ENCODE measurements around the gene BIN1. TPM values are rescaled to one million over a fixed set of nuclear protein-coding genes. Genes with fewer than 3 reads are reported as not detected.

BIN1 gene
- total RNA-seq, 2 donors from 2014 or later, result 34.3 to 37.2 TPM

DNA sequence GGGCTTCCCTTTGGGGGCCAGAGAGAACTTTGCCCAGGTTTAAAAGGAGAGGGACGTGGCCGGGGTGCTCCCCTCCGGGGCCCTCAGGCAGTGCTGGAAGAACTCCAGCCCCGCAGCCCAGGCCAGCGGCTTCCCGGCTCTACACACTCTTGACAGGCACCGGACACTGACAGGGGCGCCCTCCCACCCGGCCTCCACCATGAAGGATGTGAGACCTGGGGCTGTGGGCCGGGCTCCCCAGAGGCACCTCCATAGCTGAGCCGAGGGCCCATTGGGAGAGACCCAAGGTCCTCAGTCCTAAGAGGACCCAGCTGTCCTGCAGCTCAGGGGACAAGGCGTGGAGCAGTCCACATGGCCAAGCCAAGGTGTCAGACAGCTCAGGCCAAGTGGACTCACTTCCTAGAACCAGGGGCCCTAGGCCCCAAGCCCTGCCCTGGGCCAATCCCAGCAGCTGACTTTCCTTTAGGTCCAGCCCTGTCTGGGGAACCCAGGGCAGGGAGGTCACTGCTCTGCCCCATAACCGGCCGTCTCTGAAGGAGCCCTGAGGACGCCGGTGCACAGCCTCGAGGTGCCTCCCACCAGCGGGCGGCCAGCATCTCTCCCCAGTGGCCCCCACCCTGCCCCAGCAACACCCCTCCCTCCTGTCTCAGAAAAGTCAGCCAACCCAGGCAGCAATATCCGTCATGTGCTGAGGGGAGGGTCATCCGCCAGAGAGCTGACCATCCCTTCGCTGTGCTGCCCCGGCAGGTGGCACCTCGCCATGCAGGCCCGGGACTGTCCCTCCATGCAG, 51.8 kb downstream of the BIN1 start:
- no peak for DNase-seq
- no peak for ATAC-seq
- intact Hi-C loops (cut with DNase I, micrococcal nuclease), result no loop called here

GRCh38 chr2:127054604-127054930, 52.4 kb downstream of the BIN1 start:
- intact Hi-C loops (cut with DNase I, micrococcal nuclease), result no loop called here
- ATAC-seq (no peak), DNase-seq (no peak)

DNA sequence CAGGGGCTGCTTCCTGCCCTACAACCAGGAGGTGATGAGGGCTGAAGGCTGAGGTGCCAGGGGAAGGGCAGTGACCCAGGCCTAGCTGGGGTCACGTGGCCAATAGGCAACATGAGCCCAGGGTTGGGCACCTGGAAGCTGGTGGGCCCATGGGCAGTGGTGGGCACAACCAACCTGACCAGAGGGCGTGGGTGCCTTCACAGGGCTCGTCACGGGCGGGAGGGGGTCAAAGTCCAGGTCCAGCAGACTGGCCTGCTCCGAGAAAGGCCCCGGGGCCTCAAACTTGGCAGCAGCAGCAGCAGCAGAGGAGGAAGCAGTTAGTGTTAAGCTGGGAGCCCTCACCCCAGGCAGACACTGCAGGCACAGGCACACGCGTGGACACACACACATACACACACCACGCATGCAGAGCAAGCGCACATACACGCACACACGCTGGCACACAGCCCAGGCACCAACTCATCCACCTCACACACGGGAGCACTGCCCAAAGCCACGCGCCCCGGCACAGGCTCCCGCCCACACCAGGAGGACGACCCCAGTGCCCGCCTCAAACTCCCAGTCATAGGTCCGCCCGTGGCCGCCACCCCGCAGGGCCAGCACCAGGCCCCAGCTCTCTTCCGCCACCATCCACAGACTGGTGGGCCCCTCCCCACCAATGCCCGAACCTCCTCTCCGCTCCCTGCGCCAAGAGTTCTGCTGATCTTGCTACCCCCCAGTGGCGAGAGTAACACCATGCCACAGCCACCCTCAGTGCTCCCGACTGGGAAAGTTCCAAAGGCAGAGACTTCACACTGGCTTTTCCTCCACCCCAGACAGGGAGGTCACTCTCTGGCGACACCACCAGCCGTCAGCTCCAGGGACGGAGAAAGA, 53.0 kb downstream of the BIN1 start:
- ATAC-seq (peak; percentile 68), DNase-seq (peak; percentile 53 to 55)
- intact Hi-C loops (cut with DNase I, micrococcal nuclease), result no loop called here

DNA sequence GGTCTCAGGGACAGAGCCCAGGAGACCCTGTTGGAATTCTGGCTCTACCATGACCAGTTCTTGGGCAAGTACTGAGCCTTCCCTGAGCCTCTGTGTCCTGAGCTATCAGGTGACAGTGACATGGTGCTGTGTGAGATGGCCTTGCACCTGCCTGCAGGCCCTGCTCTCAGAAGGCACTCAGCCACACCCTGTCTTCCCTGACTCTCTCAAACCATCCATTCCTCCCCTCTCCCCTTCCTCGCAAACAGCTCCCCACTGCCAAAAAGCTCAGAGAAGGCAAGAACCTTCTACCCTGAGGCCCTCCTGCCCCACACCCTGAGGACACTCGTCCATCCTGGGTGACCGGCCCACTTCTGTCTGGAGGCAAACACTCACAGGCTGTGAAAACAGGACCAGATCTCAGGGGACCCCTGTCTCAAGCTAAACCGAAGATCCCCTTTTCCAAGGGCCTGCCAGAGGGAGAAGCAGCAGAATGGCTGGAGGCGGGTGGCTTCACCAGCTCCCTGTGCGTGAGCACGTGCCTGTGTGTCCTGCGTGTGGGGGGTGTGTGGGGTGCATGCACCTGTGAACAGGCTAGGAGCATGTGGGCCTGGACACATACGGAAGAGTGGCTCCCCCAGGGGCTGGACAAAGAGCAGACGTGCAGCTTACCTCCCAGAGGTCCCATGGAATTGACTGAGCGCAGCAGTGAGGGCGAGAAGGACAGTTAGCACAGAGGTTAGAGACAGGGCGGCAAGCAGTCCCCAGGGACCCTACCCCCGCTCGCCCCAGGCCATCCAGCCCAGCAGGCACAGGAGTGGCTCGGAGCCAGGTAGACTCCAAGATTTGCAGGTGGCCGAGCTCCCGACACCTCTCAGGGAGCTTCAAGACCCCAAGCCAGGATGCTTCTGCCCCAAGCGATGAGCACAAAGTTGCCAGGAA, 53.9 kb downstream of the BIN1 start:
- DNase-seq, result no peak
- intact Hi-C loops (cut with DNase I, micrococcal nuclease), result no loop called here
- no peak for ATAC-seq

DNA sequence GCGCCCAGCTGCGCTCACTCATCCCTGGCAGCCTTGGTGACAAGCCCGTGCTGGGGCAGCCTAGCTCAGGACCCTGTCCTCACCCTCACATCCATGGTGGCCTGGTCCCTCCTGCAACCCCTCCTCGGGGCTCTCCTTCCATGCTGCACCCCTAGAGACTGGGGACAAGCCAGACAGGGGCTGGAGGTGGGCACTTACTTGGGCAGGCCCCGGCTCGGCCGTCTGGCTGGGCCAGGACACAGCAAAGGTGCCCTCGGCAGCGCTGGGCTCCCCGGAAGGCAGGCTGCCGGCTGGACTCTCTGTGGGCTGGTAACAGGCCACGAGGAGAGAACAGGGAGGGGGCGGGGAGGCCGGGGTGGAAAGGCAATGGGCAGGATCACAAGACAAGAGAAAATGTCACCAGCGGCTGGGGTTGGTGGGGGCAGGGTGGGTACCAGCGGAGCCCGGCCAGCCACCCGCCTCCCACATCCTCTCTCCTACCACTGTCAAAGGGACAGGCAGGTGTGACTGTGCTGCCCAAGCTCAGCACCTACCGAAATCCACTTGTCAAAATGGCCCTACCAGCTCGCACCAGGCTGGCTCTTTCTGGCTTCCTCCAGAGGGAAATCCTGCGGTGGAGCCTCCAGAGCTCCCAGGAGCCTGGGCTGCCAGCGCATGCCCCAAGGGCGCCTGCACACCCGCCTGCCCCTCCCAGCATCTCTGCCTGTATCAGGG, 54.7 kb downstream of the BIN1 start:
- intact Hi-C loops (cut with DNase I, micrococcal nuclease), result no loop called here
- DNase-seq (no peak), ATAC-seq (no peak)

GRCh38 chr2:127051116-127052056, 55.6 kb downstream of the BIN1 start:
- ATAC-seq, result no peak
- intact Hi-C loops (cut with DNase I, micrococcal nuclease), result no loop called here
- peak in 1 of 2 donors; percentile 21 for DNase-seq

- intact Hi-C loops (cut with DNase I, micrococcal nuclease), result no loop called here
- no peak for ATAC-seq
- peak in 1 of 2 donors; percentile 22 for DNase-seq
These were observed 56.2 kb downstream of the BIN1 start for GRCh38 chr2:127050803-127051115.

DNA sequence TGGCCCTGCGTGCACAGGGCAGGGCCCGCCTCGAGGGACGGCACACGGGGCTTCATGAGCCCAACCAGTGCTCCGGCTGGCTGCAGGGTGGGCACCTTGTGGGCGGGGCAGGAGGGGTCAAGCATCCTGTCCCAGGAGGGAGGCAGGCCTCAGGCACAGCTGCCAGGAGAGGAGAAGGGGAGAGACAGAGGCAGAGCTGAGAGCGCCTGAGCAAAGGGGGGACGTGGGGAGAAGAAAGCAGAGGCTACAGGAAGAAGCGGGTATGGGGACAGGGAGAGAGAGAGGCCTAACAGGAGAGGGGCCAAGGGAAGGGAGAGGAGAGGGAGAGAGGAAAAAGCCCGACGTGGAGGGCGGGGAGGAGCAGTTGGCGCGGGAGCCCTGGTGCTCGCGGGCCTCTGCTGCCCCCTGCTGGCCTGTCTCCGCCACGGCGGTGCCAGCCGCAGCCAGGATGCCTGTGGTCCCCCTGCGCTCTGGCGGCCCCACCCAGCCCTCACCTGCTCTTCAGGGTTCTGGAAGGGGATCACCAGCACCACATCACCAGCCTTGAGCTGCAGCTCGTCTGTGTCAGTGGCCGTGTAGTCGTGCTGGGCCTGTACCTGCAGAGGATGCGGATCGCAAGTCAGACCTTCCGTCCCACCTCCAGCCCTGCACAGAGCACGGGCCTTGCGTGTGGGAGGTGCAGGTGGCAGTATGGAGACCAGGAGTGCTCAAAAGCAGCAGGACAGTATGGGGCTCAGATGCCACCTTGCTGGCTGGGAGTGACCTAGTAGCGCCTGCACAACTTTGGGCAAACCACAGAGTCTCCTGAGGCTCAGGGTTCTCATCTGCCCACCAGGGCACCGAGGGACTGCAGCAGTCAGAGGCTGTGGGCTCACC, 56.8 kb downstream of the BIN1 start:
- ATAC-seq (peak; percentile 53), DNase-seq (peak; percentile 41 to 74)
- intact Hi-C loops (cut with DNase I, micrococcal nuclease), result no loop called here

DNA sequence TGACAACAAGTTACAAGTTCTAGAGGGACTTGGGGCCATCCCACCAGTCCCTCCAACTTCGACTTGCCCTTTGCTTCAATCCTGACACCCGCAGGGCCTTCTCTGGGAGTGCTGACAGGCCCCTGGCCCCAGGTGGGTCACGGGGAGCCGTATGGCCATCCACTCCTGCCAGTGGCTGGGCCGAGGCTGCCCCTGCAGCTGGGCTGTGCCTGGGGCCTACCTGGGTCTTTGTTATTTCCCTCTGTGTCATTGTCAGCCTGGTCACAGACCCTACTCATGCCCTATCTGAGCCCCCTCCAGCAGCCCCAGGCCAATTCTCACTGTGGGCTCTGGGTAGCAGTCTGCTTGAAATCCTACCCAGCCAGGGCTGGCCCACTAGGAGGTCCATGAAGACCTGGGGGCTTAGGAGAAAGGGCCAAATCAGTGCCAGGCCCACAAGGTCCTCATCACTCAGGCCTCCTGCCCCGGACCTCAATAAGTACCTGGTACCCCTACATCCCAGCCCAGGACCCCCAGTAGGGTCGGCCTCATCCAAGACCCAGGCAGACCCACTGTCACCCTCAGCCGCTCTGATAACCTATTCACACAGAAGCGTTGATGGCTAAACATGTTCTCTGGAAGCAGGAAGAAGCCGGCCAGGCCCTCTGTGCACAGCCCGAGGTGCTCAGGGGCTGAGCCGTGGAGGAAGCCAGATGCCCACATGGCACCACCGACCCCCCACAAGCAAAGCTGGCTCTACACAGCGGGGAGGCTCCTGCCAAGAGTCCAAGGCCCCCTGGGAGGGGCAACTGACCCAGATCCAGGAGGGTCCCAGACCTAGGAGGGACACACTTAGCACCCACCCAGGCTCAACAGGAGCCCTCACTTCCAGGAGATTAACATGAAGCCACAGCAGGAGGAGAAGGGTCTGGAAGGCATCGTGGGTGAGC, 57.7 kb downstream of the BIN1 start:
- peak in 1 of 2 donors; percentile 20 for DNase-seq
- no peak for ATAC-seq
- intact Hi-C loops (cut with DNase I, micrococcal nuclease), result no loop called here

DNA sequence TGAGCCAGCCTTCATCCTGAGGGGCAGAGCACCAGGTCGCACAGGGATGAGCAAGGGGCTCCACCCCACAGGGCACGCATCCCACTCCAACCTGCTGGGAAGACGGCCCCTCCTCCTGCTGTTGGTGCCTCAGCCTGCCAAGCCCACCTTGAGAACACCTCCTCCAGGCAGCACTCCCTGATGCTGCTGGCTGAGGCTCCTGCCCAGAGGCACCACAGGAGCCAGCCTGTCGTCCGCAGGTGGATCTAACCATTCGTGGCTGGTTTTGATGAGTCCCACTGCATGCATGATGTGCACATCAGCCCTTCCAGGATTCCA, 58.4 kb downstream of the BIN1 start:
- intact Hi-C loops (cut with DNase I, micrococcal nuclease), result no loop called here
- DNase-seq (peak in 1 of 2 donors; percentile 11), ATAC-seq (no peak)

DNA sequence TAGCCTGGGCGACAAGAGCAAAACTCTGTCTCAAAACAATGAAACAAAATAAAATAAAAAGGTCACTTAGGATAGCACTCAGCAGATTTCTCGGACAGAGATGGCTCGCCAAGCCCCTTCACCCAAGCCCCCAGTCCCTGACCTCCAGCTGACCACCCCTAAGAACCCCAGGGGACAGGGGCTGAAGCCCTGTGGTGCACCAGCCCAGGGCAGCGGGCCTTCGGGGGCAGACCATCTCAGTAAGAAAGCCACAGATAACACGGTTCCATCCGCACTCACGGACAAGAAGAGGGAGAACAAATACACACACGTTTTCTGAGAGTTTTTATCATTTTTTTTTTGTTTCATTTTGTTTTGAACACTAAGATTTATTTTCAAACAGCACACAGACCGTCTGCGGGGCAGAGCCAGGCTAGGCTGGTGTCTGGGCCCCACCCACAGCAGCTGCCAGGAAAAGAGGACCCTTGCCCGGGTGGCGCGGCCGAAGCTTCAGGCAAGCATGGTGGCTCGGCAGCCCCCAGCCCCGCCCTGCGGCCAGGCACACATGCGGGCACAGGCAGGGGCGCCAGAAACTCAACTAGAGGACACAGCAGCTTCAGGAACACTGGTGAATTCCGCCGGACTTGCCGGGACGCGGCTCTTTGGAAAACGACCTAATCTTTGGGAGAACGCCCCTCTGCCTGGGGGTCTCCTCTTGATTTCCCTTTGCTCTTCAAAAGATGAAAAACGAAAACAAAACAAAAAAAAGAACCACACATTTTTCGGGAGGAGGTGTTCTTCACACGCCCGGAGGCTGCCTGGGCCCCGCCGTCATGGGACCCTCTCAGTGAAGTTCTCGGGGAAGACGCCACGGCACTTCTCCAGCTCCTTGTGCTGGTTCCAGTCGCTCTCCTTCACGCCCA, 59.0 kb downstream of the BIN1 start:
- intact Hi-C loops (cut with DNase I, micrococcal nuclease), result no loop called here
- DNase-seq (peak in 1 of 2 donors; percentile 10), ATAC-seq (no peak)

GRCh38 chr2:127047054-127047453, 59.9 kb downstream of the BIN1 start:
- intact Hi-C loops (cut with DNase I, micrococcal nuclease), result no loop called here
- DNase-seq (peak in 1 of 2 donors; percentile 17), ATAC-seq (no peak)

DNA sequence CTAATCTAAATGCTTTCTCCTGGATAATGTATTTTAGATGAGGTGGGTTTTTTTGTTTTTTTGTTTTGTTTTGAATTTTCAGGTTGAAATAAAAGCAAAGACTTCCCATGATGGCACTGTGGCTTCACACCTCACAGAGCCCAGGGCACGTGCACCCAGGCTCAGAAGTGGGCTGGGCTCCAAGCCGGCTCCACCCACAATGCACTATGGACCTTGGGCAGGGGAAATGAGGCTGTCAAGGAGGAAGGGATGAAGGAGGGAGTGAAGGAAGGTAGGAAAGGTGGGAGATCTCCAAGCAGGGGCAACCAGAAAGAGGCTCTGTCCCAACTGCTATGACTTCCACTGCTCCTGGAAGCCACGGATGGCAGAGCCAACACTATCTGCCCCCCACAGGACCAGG, 60.4 kb downstream of the BIN1 start:
- ATAC-seq (peak; percentile 37), DNase-seq (peak in 1 of 2 donors; percentile 19)
- intact Hi-C loops (cut with DNase I, micrococcal nuclease), result no loop called here

DNA sequence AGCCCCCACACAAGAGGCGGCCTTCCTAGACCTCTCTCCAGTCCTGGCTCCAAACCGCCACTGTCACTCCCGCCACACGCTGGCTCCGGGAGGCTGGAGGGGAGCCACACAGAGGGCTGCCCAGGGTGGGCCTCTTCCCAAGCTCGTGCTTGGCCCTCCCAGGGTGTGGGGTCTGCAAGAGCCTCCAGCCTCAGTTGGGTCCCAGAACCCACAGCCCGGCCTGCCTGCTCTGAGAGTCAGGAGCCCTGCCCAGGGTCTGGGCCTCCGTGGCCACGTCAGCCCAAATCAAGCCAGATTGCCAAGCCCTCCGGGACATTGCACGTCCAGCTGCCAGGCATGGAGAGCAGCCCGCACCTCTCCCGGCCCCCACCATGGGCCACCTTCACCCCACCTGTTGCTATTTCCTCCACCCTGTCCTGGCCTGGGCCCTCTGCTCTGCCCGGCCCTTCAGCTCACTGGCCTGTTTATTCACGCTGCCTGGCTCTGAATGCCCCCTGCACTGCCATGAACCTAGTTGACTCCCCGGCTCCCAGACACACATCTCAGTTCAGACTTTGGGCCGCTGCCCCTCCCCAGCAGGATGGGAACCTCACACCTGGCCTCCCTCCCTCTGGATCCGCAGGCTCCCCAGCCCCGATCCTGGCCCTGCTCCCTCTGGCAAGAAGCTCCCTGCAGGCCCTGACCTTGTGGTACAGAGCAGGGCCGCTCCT, 61.0 kb downstream of the BIN1 start:
- DNase-seq, result peak in 1 of 2 donors; percentile 22
- intact Hi-C loops (cut with DNase I, micrococcal nuclease), result no loop called here
- peak; percentile 2 for ATAC-seq

All from left colon (tissue), 2 donors.